ENCODE data around the gene GLMN.
"Not testable (repeated sequence)": the region's sequence is repeated elsewhere in the genome, so short reads cannot be mapped to it uniquely, and the experiment has no call there.

GLMN gene

GRCh38 chr1:92291372-92291999 is 7.3 kb downstream of the GLMN start:
- H3K4me3 ChIP-seq (replicated peaks; ENCODE audit: insufficient read depth, low read length): no peak overlapping the region
- peak in 1 of 2 experiments; percentile 34 for DNase-seq (ENCODE audit: low read depth in 1 of 2, low spot score in 1 of 2)
- no peaks in the 10 kb centered on the region for H3K27me3 ChIP-seq (ENCODE audit: insufficient read depth, poor library complexity, severe bottlenecking)
- TF ChIP-seq CTCF (IDR thresholded peaks at IDR 0.05; ENCODE audit: insufficient read depth, low read length) (peak; percentile 53), POLR2AphosphoS5 (IDR thresholded peaks at IDR 0.05; ENCODE audit: low read depth) (no peak), GABPA (IDR thresholded peaks at IDR 0.05; ENCODE audit: low read depth) (no peak), SPI1 (IDR thresholded peaks at IDR 0.05; ENCODE audit: borderline replicate concordance, low read depth) (no peak), REST (IDR thresholded peaks at IDR 0.05; ENCODE audit: insufficient replicate concordance, low read depth) (no peak)
- no peak overlapping the region for H3K27ac ChIP-seq (replicated peaks)

- not testable (repeated sequence) for H3K27ac ChIP-seq (replicated peaks); H3K27me3 ChIP-seq (ENCODE audit: insufficient read depth, poor library complexity, severe bottlenecking); H3K4me3 ChIP-seq (replicated peaks; ENCODE audit: insufficient read depth, low read length); DNase-seq (ENCODE audit: low read depth in 1 of 2, low spot score in 1 of 2)
Measured at GRCh38 chr1:92281411-92281810, 17.4 kb downstream of the GLMN start.

- DNase-seq (ENCODE audit: low read depth in 1 of 2, low spot score in 1 of 2); H3K27me3 ChIP-seq (ENCODE audit: insufficient read depth, poor library complexity, severe bottlenecking); H3K27ac ChIP-seq (replicated peaks); H3K4me3 ChIP-seq (replicated peaks; ENCODE audit: insufficient read depth, low read length): not testable (repeated sequence)
Measured at GRCh38 chr1:92279781-92280180, 19.0 kb downstream of the GLMN start.

- TF ChIP-seq POLR2AphosphoS5 (IDR thresholded peaks at IDR 0.05; ENCODE audit: low read depth) (no peak), REST (IDR thresholded peaks at IDR 0.05; ENCODE audit: insufficient replicate concordance, low read depth) (no peak), CTCF (IDR thresholded peaks at IDR 0.05; ENCODE audit: insufficient read depth, low read length) (no peak), GABPA (IDR thresholded peaks at IDR 0.05; ENCODE audit: low read depth) (no peak)
- H3K27ac ChIP-seq (replicated peaks): no peak overlapping the region
- no peaks in the 10 kb centered on the region for H3K27me3 ChIP-seq (ENCODE audit: insufficient read depth, poor library complexity, severe bottlenecking)
- DNase-seq (ENCODE audit: low read depth in 1 of 2, low spot score in 1 of 2): no peak
- no peak overlapping the region for H3K4me3 ChIP-seq (replicated peaks; ENCODE audit: insufficient read depth, low read length)
Measured at GRCh38 chr1:92277105-92277723, 21.6 kb downstream of the GLMN start.

GRCh38 chr1:92276082-92276481 is 22.7 kb downstream of the GLMN start:
- H3K4me3 ChIP-seq (replicated peaks; ENCODE audit: insufficient read depth, low read length): no peak overlapping the region
- TF ChIP-seq REST (IDR thresholded peaks at IDR 0.05; ENCODE audit: insufficient replicate concordance, low read depth) (no peak), GABPA (IDR thresholded peaks at IDR 0.05; ENCODE audit: low read depth) (no peak)
- DNase-seq (ENCODE audit: low read depth in 1 of 2, low spot score in 1 of 2): no peak
- H3K27me3 ChIP-seq (ENCODE audit: insufficient read depth, poor library complexity, severe bottlenecking): no peaks in the 10 kb centered on the region
- no peak overlapping the region for H3K27ac ChIP-seq (replicated peaks)
